Vagina (tissue), 2 donors: ENCODE data around the gene TK1. TPM values are rescaled to one million over a fixed set of nuclear protein-coding genes. Genes with fewer than 3 reads are reported as not detected.

Experiments
- DNase-seq, 2 donors: peaks; one replicate each; pipeline ENCODE4 v3.0.0-alpha.2; 2017; ENCODE audit errors: extremely low spot score in 2 of 2
- H3K27ac ChIP-seq: fragments of 200-600 bp; sonication (generic); one replicate; pipeline ENCODE4 v1.5.1; 2019
- H3K27me3 ChIP-seq: fragments of 200-600 bp; sonication (generic); one replicate; pipeline ENCODE4 v1.5.1; 2019
- H3K36me3 ChIP-seq, 2 donors: fragments of 200-600 bp; sonication (generic); one replicate each; pipeline ENCODE4 v1.5.1; 2017 to 2019
- H3K4me1 ChIP-seq: fragments of 200-600 bp; sonication (generic); one replicate; pipeline ENCODE4 v1.5.1; 2019
- H3K4me3 ChIP-seq, 2 donors: fragments of 200-600 bp; sonication (generic); 1 replicate in 1 of 2; 2 replicates in 1 of 2; pipeline ENCODE4 v1.5.1; 2016 to 2019
- H3K9me3 ChIP-seq: fragments of 200-600 bp; sonication (generic); one replicate; pipeline ENCODE4 v1.5.1; 2019
- CTCF ChIP-seq, 3 experiments: fragments of 450-650 bp in 2 of 3; fragments of 200-600 bp in 1 of 3; sonication (generic) in 1 of 3; IDR thresholded peaks; one replicate each; pipeline ENCODE4 v1.5.1; 2017 to 2019; ENCODE audit warnings: antibody characterized with exemption in 3 of 3, mild to moderate bottlenecking in 2 of 3, moderate library complexity in 2 of 3
- POLR2A ChIP-seq, 2 donors: fragments of 450-650 bp; IDR thresholded peaks; one replicate each; pipeline ENCODE4 v1.6.1; 2017; ENCODE audit warnings: antibody characterized with exemption in 2 of 2, mild to moderate bottlenecking in 2 of 2, moderate library complexity in 2 of 2
- POLR2AphosphoS5 ChIP-seq, 2 donors: sonication (generic); formaldehyde crosslinking; IDR thresholded peaks; one replicate each; pipeline ENCODE4 v1.9.0; 2017; ENCODE audit warnings: antibody characterized with exemption in 2 of 2, mild to moderate bottlenecking in 2 of 2, low read depth in 1 of 2; ENCODE audit not compliant: insufficient read depth in 1 of 2
- intact Hi-C: fragments of 100-400 bp; cut with DNase I; formaldehyde crosslinking; loops from one replicate; pipeline ENCODE4 v1.15.1; 2023
- total RNA-seq: library from RNA; depleted of rRNA; stranded (reverse); fragments of >200 nt; gene quantifications from one replicate; pipeline ENCODE4 v1.2.3, GENCODE V29; 2016

TK1 gene
- total RNA-seq, 1 donor from 2014 or later = 3.7 TPM

- H3K27ac ChIP-seq = peak overlapping the region; percentile 79
- H3K36me3 ChIP-seq = peaks cover 0 to 7% of the 10 kb centered on the region in 2 donors
- H3K27me3 ChIP-seq = no peaks in the 10 kb centered on the region
- H3K9me3 ChIP-seq = no peaks in the 10 kb centered on the region
- DNase-seq = no peak
- intact Hi-C loops = loop anchor here (5.0 kb wide), 1 partner anchor 50 kb away; no protein-coding TSS in a partner anchor
- TF ChIP-seq POLR2AphosphoS5 (IDR thresholded peaks at IDR 0.05; ENCODE audit: insufficient read depth in 1 of 2, low read depth in 1 of 2) (peak in 1 of 2 donors; percentile 46), CTCF (IDR thresholded peaks at IDR 0.05) (no peak)
- H3K4me3 ChIP-seq = peak overlapping the region; percentile 58 to 78
- peaks cover 82% of the 10 kb centered on the region for H3K4me1 ChIP-seq
These were observed 59.5 kb downstream of the TK1 start for GRCh38 chr17:78127239-78127887.

- Histone ChIP-seq H3K27ac (peak overlapping the region; percentile 79), H3K9me3 (no peaks in the 10 kb centered on the region), H3K4me1 (peaks cover 77% of the 10 kb centered on the region), H3K27me3 (no peaks in the 10 kb centered on the region), H3K36me3 (peaks cover 0 to 7% of the 10 kb centered on the region in 2 donors), H3K4me3 (peak overlapping the region in 1 of 2 donors; percentile 78)
- DNase-seq = no peak
- intact Hi-C loops = loop anchor here (5.0 kb wide), 1 partner anchor 50 kb away; no protein-coding TSS in a partner anchor
- TF ChIP-seq CTCF (IDR thresholded peaks at IDR 0.05) (no peak), POLR2A (IDR thresholded peaks at IDR 0.05) (no peak), POLR2AphosphoS5 (IDR thresholded peaks at IDR 0.05; ENCODE audit: insufficient read depth in 1 of 2, low read depth in 1 of 2) (no peak)
These were observed 60.0 kb downstream of the TK1 start for GRCh38 chr17:78126895-78127238.

- Histone ChIP-seq H3K36me3 (peaks cover 0 to 7% of the 10 kb centered on the region in 2 donors), H3K9me3 (no peaks in the 10 kb centered on the region), H3K4me3 (no peak overlapping the region), H3K4me1 (peaks cover 71% of the 10 kb centered on the region), H3K27me3 (no peaks in the 10 kb centered on the region), H3K27ac (peak overlapping the region; percentile 47)
- no peak for TF ChIP-seq POLR2AphosphoS5 (IDR thresholded peaks at IDR 0.05; ENCODE audit: insufficient read depth in 1 of 2, low read depth in 1 of 2)
- no peak for TF ChIP-seq POLR2A (IDR thresholded peaks at IDR 0.05)
- TF ChIP-seq CTCF (IDR thresholded peaks at IDR 0.05) = no peak
- no peak for DNase-seq
- intact Hi-C loops = loop anchor here (5.0 kb wide), 1 partner anchor 51 kb away; no protein-coding TSS in a partner anchor
These were observed 60.6 kb downstream of the TK1 start for GRCh38 chr17:78125976-78126894.

- no peak overlapping the region for H3K4me3 ChIP-seq
- H3K4me1 ChIP-seq = peaks cover 62% of the 10 kb centered on the region
- DNase-seq = no peak
- TF ChIP-seq POLR2A (IDR thresholded peaks at IDR 0.05) (no peak), CTCF (IDR thresholded peaks at IDR 0.05) (no peak), POLR2AphosphoS5 (IDR thresholded peaks at IDR 0.05; ENCODE audit: insufficient read depth in 1 of 2, low read depth in 1 of 2) (no peak)
- H3K9me3 ChIP-seq = no peaks in the 10 kb centered on the region
- peaks cover 0 to 7% of the 10 kb centered on the region in 2 donors for H3K36me3 ChIP-seq
- no peaks in the 10 kb centered on the region for H3K27me3 ChIP-seq
- intact Hi-C loops = loop anchor here (5.0 kb wide), 1 partner anchor 52 kb away; no protein-coding TSS in a partner anchor
- H3K27ac ChIP-seq = peak overlapping the region; percentile 47
These were observed 61.5 kb downstream of the TK1 start for GRCh38 chr17:78125138-78125913.
